ENCODE results near the gene SSX4B.
"Not testable (repeated sequence)": the region's sequence is repeated elsewhere in the genome, so short reads cannot be mapped to it uniquely, and the experiment has no call there.

The SSX4B gene

GRCh38 chrX:48411860-48412259 lies at the start of gene SSX4B:
TSS of gene SSX4B (minus strand) at chrX:48411960. CDS start at chrX:48411372, 588 bp downstream.
- H3K4me3 ChIP-seq; H3K9me3 ChIP-seq; DNase-seq (ENCODE audit: low spot score in 2 of 2); in situ Hi-C loops (cut with MboI; ENCODE audit: low sequenced_read_pairs); H3K4me1 ChIP-seq; H3K27me3 ChIP-seq (ENCODE audit: low read depth); H3K36me3 ChIP-seq (replicated peaks): not testable (repeated sequence)

DNA sequence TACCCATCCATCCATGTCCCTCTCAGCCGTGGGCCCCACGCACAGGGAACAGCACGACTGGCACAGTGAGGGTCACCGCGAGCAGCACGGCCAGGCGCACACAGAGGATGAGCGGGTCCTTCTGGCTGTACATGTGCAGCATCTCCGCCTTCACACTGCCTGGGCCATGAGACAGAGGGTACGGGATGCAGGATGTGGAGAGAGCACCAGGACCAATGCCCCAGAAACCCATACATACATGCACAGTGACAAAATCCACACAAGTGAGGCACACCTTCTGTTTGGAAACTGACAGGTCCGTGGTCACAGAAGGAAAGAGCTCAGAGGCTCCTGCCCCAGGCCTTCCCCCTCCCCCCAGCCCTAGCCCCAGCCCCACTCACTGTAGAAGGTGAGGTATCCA lies 48.8 kb upstream of the SSX4B start:
- Histone ChIP-seq H3K4me1 (peaks cover 5% of the 10 kb centered on the region), H3K27me3 (ENCODE audit: low read depth) (no peaks in the 10 kb centered on the region), H3K4me3 (no peak overlapping the region), H3K36me3 (replicated peaks) (peaks cover 71% of the 10 kb centered on the region), H3K9me3 (no peaks in the 10 kb centered on the region)
- no peak for DNase-seq (ENCODE audit: low spot score in 2 of 2)
- in situ Hi-C loops (cut with MboI; ENCODE audit: low sequenced_read_pairs) = no loop called here

- H3K36me3 ChIP-seq (replicated peaks) = peaks cover 65% of the 10 kb centered on the region
- in situ Hi-C loops (cut with MboI; ENCODE audit: low sequenced_read_pairs) = no loop called here
- H3K9me3 ChIP-seq = no peaks in the 10 kb centered on the region
- no peak for DNase-seq (ENCODE audit: low spot score in 2 of 2)
- no peaks in the 10 kb centered on the region for H3K27me3 ChIP-seq (ENCODE audit: low read depth)
- H3K4me3 ChIP-seq = no peak overlapping the region
- H3K4me1 ChIP-seq = peaks cover 5% of the 10 kb centered on the region
Measured at GRCh38 chrX:48460031-48460430, 48.3 kb upstream of the SSX4B start.

DNA sequence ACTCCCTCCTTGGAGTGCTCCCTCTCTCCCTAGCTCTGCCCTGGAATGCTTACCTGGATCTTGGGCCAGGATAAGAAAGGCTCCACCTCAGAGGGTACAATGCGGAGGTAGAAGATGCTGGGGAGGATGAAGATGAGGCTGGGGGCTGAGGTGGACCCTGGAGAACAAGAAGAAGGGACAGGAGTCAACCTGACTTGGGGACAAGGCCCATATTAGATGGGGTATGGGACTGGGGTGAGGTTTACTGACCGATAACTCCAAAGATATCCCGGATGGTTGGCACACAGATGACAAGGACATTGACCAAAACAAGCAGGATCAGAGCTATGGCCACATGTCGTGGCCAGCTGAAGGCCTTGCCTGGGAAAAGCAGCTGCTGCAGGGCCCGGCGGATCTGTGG lies 47.7 kb upstream of the SSX4B start:
- H3K9me3 ChIP-seq = no peaks in the 10 kb centered on the region

DNA sequence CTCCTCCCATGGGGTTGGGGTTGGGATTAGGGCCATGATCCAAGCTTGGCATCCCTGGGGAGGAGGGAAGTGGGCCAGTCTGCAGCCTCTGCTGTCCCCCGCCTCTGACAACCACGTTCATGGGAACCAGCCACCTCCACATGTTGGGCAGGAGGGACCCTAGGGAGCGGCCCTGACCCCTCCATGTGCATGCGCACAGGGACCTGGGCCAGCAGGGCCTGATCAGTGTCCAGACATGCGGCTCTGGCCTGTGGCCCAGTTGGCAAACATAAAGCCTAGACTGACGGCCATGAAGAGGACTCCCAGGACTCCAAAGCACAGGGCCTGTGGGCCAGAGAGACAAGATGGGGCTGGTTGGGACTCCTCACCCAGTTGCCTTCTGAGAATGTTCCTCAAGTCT lies 47.0 kb upstream of the SSX4B start:
- Histone ChIP-seq H3K27me3 (ENCODE audit: low read depth) (no peaks in the 10 kb centered on the region), H3K9me3 (no peaks in the 10 kb centered on the region), H3K4me3 (no peak overlapping the region), H3K4me1 (peaks cover 5% of the 10 kb centered on the region; the same call in 1 of the 2 replicates), H3K36me3 (replicated peaks) (peaks cover 54% of the 10 kb centered on the region)
- in situ Hi-C loops (cut with MboI; ENCODE audit: low sequenced_read_pairs) = no loop called here
- DNase-seq (ENCODE audit: low spot score in 2 of 2) = no peak

More for the DNA sequence above, 47.7 kb upstream of the SSX4B start:
- in situ Hi-C loops (cut with MboI; ENCODE audit: low sequenced_read_pairs) = no loop called here
- no peak for DNase-seq (ENCODE audit: low spot score in 2 of 2)
- H3K36me3 ChIP-seq (replicated peaks) = peaks cover 62% of the 10 kb centered on the region
- no peaks in the 10 kb centered on the region for H3K27me3 ChIP-seq (ENCODE audit: low read depth)
- H3K4me1 ChIP-seq = peaks cover 5% of the 10 kb centered on the region
- H3K4me3 ChIP-seq = no peak overlapping the region

DNA sequence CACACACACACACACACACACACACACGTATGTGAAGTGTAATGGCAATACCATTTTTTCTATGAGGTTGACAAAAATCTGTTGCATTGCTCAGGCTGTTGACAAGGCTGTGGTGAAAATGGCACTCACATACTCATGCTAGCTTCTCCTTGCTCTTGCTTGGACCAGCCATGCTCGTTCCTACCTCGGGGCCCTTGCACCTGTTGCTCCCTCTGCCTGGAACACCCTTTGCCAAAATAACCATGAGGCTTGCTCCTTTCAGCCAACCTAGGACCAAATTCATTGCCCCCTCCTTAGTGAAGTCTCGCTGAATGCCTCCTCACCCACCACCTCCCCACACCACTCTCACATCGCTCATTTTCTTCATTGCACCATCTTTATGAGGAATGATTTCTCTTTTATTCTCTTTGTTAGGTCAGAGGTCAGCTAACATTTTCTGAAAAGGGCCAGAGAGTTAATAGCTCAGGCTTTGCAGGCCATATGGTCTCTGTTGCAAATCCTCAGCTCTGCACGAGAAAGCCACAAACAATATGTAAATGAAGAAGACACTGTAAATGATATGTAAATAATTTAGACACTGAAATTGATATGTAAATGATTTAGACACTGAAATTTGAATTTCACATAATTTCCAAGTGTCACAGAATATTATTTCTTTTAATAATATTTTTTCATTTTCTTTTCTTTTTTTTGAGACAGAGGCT lies 45.0 kb upstream of the SSX4B start:
- no peak overlapping the region for H3K4me3 ChIP-seq
- H3K27me3 ChIP-seq (ENCODE audit: low read depth) = no peaks in the 10 kb centered on the region
- peaks cover 39% of the 10 kb centered on the region for H3K36me3 ChIP-seq (replicated peaks)
- H3K9me3 ChIP-seq = no peaks in the 10 kb centered on the region
- no peak for DNase-seq (ENCODE audit: low spot score in 2 of 2)
- peaks cover 5% of the 10 kb centered on the region; the same call in 1 of the 2 replicates for H3K4me1 ChIP-seq
- in situ Hi-C loops (cut with MboI; ENCODE audit: low sequenced_read_pairs) = no loop called here

- Histone ChIP-seq H3K4me1 (peaks cover 2% of the 10 kb centered on the region; the same call in 1 of the 2 replicates), H3K9me3 (no peaks in the 10 kb centered on the region), H3K27me3 (ENCODE audit: low read depth) (no peaks in the 10 kb centered on the region), H3K4me3 (no peak overlapping the region), H3K36me3 (replicated peaks) (no peaks in the 10 kb centered on the region; the same call in 1 of the 2 replicates)
- in situ Hi-C loops (cut with MboI; ENCODE audit: low sequenced_read_pairs) = no loop called here
- no peak for DNase-seq (ENCODE audit: low spot score in 2 of 2)
Measured at GRCh38 chrX:48451708-48452107, 39.9 kb upstream of the SSX4B start.

DNA sequence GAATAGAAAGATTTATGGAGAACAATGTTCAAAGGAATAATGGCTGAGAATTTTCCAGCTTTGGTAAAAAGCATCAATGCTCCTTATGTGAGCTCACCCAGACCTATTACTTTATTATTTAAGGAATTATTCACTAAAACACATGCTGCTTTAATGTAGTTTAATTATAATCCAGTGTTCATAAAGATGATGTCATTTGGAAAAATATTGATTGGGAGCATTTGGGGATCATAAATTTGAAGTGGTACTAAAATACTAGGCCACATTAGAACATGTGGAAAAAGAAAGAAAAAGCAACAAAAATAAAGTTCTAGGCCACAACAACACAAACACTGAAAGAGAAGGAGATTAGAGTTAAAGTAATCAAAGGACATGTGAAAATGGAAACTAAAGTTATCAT lies 38.3 kb upstream of the SSX4B start:
- no peaks in the 10 kb centered on the region for H3K27me3 ChIP-seq (ENCODE audit: low read depth)
- in situ Hi-C loops (cut with MboI; ENCODE audit: low sequenced_read_pairs) = no loop called here
- H3K9me3 ChIP-seq = no peaks in the 10 kb centered on the region
- H3K4me1 ChIP-seq = no peaks in the 10 kb centered on the region
- no peak for DNase-seq (ENCODE audit: low spot score in 2 of 2)
- H3K36me3 ChIP-seq (replicated peaks) = no peaks in the 10 kb centered on the region
- H3K4me3 ChIP-seq = no peak overlapping the region

- H3K4me1 ChIP-seq; H3K36me3 ChIP-seq (replicated peaks); DNase-seq (ENCODE audit: low spot score in 2 of 2); H3K9me3 ChIP-seq; H3K4me3 ChIP-seq; H3K27me3 ChIP-seq (ENCODE audit: low read depth); in situ Hi-C loops (cut with MboI; ENCODE audit: low sequenced_read_pairs): not testable (repeated sequence)
Measured at GRCh38 chrX:48447201-48447600, 35.4 kb upstream of the SSX4B start.

GRCh38 chrX:48433713-48434112 lies 22.0 kb upstream of the SSX4B start:
- in situ Hi-C loops (cut with MboI; ENCODE audit: low sequenced_read_pairs); H3K4me3 ChIP-seq; DNase-seq (ENCODE audit: low spot score in 2 of 2): not testable (repeated sequence)

DNA sequence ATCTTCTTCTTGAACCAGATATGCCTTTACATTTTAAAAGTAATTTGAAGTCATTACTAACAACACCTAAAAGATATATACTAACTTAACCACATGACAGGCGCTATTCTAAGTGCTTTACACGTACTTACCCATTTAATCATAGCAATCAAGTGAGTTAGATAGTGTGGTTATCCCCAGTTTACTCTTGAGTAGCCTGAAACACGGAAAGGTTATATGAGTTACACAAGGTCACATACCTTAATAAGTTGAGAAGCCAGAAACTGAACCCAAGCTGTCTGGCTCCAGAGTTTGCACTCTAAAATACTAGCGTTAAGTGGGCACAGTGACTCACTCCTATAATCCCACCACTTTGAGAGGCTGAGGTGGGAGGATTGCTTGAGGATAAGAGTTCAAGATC lies 18.4 kb upstream of the SSX4B start:
- H3K9me3 ChIP-seq; H3K4me1 ChIP-seq; DNase-seq (ENCODE audit: low spot score in 2 of 2); H3K4me3 ChIP-seq; H3K36me3 ChIP-seq (replicated peaks); in situ Hi-C loops (cut with MboI; ENCODE audit: low sequenced_read_pairs); H3K27me3 ChIP-seq (ENCODE audit: low read depth): not testable (repeated sequence)

More at GRCh38 chrX:48433713-48434112, 22.0 kb upstream of the SSX4B start:
- H3K36me3 ChIP-seq (replicated peaks); H3K27me3 ChIP-seq (ENCODE audit: low read depth); H3K9me3 ChIP-seq; H3K4me1 ChIP-seq: not testable (repeated sequence)

DNA sequence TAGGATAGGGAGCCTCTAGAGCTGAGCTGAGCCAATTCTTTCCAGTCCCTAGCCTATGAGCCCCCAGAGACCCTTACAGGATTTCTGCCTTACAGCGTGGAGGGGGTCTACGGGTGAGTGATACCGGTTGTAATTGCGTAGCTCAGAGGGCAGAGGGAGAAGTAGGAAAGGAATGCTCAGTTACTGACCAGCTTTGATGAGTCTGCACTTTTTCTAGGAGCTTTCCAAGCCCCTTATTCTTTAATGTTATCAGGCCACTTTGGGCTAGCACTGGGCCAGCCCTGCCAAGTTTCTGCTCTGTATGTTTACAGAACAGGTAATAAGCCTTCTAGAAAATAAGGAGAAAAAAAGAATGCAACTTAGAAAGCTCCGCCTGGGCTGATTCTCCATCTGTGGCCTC lies 17.8 kb upstream of the SSX4B start:
- H3K27me3 ChIP-seq (ENCODE audit: low read depth); DNase-seq (ENCODE audit: low spot score in 2 of 2); H3K36me3 ChIP-seq (replicated peaks); H3K4me3 ChIP-seq; in situ Hi-C loops (cut with MboI; ENCODE audit: low sequenced_read_pairs); H3K9me3 ChIP-seq; H3K4me1 ChIP-seq: not testable (repeated sequence)

- DNase-seq (ENCODE audit: low spot score in 2 of 2); H3K9me3 ChIP-seq; H3K27me3 ChIP-seq (ENCODE audit: low read depth); H3K4me1 ChIP-seq; H3K4me3 ChIP-seq; in situ Hi-C loops (cut with MboI; ENCODE audit: low sequenced_read_pairs); H3K36me3 ChIP-seq (replicated peaks): not testable (repeated sequence)
Measured at GRCh38 chrX:48427027-48427716, 15.4 kb upstream of the SSX4B start.

DNA sequence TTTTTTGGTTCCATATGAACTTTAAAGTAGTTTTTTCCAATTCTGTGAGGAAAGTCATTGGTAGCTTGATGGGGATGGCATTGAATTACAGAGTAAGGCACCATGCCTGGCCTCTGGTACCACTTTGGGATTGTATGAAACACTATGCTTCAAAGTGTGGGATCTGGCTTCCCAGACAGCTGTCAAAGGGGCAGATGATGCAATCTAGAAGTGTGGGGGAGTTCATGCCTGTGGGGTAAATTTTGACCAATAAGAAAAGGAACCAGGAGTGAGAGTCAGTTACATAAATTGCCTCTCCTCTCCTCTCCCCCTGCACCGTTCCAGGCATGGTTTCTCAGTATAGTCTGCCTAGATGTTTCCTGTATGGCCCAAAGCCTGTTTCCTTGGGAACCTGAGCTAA lies 13.9 kb downstream of the SSX4B start:
- H3K36me3 ChIP-seq (replicated peaks); H3K4me1 ChIP-seq; H3K9me3 ChIP-seq; in situ Hi-C loops (cut with MboI; ENCODE audit: low sequenced_read_pairs); H3K27me3 ChIP-seq (ENCODE audit: low read depth); H3K4me3 ChIP-seq; DNase-seq (ENCODE audit: low spot score in 2 of 2): not testable (repeated sequence)
